GM18909 (cell line): ENCODE measurements around the gene AQP10.
A peak's percentile ranks its signal among the peaks of the same experiment; 100 is the strongest.
"Not testable (repeated sequence)": the region's sequence is repeated elsewhere in the genome, so short reads cannot be mapped to it uniquely, and the experiment has no call there.

Experiments
- ATAC-seq: cut with Tn5 transposase; IDR thresholded peaks from one replicate; pipeline ENCODE4 v1.9.1; 2021; ENCODE audit warnings: mild to moderate bottlenecking; ENCODE audit not compliant: unreplicated experiment, poor library complexity

AQP10 gene, protein sequence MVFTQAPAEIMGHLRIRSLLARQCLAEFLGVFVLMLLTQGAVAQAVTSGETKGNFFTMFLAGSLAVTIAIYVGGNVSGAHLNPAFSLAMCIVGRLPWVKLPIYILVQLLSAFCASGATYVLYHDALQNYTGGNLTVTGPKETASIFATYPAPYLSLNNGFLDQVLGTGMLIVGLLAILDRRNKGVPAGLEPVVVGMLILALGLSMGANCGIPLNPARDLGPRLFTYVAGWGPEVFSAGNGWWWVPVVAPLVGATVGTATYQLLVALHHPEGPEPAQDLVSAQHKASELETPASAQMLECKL

DNA sequence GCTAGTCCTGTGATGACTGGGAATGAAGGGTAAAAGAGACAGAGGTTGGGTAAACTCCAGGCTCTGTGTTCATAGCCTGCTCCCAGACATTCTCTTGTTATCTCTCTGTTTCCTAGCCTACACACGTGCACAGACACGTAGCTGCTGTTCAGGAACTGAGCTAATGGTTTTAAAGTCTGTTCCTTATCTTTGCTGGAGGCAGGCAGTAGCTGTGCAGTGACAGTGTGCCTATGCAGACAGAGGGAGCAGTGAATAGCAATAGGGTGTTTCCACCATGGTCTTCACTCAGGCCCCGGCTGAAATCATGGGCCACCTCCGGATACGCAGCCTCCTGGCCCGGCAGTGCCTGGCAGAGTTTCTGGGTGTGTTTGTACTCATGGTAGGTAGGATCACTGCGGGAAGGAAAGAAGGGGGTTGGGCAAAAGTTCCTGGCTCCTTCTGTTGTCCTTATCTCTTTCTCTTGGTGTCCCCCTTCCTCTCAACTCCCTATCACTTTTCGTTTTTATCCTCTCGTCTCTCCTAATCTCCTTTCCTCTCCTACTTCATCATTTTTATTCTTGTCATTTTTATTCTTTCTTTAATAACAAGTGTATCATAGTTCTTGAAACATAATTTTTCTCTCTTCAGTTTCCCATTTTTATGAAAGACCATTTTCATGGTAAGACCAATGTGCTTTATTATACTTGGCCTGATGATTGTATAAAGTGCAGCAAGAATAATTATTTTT is at the start of gene AQP10:
TSS of gene AQP10 (plus strand) at position 212 of the 727 bp plus-strand sequence. CDS start at position 275, 63 bp downstream.
- no peak for ATAC-seq

DNA sequence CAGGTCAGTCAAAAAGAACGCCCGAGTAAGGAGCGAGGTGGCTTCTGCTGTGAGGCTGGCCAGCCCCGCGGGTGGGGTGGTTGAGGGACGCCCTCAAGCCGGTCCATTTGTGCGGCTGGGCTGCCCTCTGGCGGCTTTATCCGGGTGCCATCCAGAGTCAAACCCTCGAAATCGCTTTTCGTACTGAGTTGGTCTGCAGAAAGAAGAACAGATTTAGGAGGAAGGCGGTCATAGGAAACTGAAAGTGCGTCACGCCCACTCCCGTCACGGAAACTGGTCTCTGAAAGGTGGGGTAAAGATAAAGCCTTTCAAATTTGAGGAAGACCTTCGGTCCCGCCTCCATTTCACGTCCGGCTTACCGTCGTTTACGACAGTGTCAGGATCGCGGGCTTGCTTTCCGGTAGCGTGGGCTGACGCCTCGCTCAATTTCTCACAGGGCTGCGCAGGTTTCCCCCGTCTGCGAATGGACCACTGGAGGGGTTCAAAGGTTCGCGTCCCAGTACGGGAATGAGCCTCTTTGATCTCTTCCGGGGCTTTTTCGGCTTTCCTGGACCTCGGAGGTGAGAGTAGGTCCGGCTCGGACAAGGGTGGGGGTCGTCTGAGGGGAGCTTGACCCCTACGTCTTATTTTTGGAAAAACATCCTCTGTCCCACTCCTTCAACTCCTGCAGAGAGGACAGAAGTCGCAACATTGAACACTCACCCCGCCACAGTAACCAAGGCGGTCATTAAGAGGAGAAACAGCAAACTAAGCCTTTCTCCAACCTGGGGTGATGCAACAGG is 48.5 kb upstream of the AQP10 start, which contains the start of gene HAX1:
TSS of gene HAX1 (plus strand) at position 413 of the 782 bp plus-strand sequence. CDS start at position 508, 95 bp downstream.
- peak; percentile 92 for ATAC-seq

DNA sequence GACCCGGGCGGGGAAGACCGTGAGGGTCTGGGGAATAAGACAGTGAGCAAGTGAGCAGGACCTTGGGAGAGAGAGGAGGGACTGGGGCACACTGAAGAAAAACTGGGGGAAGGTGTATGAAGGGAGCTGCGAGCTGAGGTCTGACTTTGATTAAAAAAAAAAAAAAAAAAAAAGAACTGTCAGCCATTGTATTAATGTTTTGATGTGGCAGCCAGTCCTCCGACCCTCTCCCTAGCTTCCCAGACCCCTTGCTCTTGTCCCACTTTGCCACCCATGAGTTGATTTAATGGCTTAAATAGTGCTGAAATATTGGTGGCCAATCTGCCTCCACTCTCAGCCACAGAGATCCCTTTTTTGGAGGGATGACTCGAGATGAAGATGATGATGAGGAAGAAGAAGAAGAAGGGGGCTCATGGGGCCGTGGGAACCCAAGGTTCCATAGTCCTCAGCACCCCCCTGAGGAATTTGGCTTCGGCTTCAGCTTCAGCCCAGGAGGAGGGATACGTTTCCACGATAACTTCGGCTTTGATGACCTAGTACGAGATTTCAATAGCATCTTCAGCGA is 47.8 kb upstream of the AQP10 start:
- ATAC-seq, result no peak

DNA sequence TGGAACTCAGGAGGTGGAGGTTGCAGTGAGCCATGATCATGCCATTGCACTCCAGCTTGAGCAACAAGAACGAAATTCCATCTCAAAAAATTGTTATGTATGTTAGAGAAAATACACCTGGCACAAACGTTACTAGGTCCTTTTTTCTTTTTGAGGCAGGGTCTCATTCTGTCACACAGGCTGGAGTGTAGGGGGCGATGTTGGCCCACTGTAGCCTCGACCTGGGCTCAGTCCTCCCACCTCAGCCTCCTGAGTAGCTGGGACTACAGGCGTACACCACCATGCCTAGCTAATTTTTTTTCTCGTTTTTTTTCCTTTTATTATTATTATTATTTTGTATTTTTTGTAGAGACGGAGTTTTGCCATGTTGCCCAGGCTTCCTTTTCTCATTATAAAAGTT is 44.1 kb upstream of the AQP10 start:
- no peak for ATAC-seq

DNA sequence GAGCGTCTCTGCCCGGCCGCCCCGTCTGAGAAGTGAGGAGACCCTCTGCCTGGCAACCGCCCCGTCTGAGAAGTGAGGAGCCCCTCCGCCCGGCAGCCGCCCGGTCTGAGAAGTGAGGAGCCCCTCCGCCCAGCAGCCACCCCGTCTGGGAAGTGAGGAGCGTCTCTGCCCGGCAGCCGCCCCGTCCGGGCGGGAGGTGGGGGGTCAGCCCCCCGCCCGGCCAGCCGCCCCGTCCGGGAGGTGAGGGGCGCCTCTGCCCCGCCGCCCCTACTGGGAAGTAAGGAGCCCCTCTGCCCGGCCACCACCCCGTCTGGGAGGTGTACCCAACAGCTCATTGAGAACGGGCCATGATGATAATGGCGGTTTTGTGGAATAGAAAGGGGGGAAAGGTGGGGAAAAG is 33.3 kb upstream of the AQP10 start:
- ATAC-seq, result not testable (repeated sequence)

DNA sequence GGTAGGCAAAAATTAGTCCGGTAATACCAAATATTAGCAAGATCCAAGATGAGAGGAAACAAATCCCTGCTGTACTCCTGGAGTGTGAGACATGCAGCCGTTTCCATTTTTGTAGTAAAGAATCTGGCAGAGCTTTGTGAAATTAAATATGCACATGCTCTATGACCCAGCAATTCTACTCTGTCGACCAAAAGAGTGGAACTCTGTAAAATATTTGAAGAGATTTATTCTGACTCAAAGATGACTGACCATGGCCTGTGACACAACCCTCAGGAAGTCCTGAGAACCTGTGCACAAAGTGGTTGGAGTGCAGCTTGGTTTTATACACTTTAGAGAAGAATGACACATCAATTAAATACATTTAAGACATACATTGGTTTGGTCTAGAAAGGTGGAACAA is 32.2 kb upstream of the AQP10 start:
- ATAC-seq, result no peak

DNA sequence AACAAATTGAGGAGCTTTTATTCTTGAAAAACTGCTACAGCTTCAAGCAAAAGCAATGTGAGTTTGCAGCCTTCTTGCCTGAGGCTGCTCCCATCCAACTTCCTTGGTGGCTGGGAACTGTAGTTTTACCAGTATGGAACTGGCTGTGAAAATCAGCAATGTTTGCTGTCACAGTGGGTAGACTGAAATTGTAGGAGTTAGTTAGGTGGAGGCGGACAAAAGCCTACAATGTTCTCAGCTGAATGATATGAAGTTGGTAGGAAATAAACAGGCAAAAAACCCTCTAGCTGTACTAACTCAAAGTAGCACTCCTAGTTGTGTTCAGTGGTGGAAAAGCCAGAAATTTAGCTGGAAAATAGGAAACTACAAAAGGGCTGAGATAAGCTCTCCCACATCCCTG is 30.0 kb upstream of the AQP10 start:
- ATAC-seq, result no peak

DNA sequence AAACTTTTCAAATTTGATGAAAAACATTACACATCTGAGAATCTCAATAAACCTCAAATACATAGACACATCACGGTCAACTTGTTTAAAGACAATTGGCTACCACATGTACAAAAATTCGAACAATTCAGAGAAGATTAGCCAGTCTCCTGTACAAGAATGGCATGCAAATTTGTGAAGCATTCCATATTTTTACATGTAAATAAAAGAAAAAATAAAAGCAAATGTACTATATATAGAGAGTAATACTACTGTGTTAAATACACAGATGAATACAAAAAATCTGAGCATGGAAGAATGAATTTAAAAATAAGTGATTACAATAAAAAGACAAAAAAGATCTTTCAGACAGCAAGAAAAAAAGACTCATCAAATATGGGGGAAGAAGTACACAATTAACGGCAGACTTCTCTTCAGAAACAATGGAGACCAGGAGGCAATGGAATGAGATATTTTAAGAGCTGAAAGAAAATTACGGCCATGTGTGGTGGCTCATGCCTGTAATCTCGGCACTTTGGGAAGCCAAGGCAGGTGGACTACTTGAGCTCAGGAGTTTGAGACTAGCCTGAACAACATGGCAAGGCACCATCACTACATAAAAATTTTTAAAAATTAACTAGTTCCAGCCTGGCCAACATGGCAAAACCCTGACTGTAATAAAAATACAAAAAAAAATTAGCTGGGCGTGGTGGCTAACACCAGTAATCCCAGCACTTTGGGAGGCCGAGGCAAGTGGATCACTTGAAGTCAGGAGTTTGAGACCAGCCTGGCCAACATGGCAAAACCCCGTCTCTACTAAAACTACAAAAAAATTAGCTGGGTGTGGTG is 25.3 kb upstream of the AQP10 start:
- no peak for ATAC-seq

DNA sequence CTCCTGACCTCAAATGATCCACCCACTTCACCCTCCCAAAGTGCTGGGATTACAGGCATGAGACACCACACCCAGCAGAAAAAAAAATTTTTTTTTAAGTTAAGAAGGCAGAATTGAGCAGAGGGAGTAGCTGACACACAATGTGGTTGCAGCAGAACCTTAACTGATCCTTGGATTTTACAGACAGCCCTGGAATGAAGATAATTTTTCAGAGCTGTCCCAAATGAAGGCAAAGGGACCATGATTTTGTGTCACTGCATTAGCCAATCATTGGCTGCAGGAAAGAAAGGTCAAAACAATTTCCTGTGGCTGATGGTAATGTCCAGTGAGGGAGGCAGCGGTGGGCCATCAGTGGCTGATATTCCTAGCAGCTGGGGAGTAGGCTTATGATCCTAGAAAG is 19.3 kb upstream of the AQP10 start:
- ATAC-seq, result no peak

DNA sequence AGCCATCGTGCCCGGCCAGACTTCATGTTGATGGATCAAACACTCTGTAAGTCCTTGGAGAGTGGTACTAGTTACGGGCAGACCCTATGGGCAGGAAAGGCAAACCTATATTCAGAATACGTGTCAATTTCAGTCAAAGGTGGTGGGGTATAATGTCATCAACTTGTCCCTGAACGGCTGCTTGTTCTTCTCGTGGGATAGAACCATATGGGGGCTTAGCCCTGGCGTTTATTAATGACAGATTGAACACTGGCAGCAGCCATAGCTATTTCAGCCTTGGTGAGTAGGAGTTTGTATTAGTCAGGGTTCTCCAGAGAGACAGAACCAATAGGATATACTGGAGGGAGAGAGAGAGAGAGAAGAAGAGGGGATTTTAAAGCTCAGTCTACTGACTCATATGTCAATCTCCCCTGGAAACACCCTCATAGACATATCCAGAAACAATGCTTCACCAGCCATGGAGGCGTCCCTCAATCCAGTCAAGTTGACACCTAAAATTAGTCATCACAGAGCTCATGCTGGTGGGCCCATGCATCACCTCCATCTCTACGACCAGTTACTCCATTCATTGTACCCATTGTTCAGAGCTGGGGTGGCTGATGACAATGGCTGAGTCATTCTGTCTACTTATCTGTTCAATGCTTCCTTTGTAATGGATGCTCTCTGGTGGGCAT is 16.1 kb upstream of the AQP10 start:
- ATAC-seq, result no peak

DNA sequence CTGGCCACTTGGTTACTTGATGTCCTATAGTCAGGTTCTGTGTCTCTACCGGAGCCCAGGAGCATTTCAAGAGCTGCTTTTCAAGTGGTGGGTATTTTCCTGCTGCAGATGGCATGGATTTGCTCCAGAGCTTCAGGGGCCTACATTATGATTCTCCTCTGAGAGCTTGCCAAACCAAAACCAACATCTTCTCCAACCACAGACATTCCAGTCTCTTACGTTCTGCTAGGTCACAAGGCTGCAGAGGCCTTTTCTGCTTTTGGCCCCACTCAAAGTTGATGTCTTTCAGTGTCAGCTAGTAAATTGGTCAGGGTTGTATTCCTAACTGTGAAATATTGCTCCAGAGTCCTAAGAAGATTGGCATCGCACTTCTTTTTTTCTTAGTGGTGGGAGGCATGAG is 14.7 kb upstream of the AQP10 start:
- no peak for ATAC-seq

DNA sequence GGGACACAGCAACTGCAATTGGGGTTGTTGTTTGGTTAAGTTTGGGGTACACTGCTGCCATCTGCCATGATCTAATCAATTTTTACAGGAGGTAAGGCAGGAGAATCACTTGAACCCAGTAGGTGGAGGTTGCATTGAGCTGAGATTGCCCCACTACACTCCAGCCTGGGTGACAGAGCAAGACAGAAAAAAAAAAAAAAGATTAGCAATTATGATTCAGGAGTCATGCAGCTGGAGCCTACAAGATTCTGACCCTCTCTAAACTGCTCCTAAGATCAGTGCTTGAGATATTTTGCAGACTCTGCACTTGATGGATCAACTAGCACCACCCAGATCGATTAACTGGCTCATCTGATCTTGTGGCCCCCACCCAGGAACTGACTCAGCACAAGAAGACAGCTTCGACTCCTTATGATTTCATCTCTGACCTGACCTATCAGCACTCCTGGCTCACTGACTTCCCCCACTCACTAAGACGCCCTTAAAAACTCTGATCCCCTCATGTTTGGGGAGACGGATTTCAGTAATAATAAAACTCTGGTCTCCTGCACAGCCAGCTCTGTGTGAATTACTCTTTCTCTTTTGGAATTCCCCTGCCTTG is 13.1 kb upstream of the AQP10 start:
- not testable (repeated sequence) for ATAC-seq

DNA sequence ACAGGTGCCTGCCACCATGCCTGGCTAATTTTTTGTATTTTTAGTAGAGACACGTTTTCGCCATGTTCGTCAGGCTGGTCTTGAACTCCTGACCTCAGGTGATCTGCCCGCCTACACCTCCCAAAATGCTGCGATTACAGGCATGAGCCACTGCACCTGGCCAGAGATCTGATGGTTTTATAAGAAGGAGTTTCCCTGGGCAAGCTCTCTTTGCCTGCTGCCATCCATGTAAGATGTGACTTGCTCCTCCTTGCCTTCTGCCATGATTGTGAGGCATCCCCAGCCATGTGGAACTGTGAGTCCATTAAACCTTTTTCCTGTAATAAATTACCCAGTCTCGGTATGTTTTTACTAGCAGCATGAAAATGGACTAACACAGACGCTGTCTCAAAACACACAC is 11.8 kb upstream of the AQP10 start:
- not testable (repeated sequence) for ATAC-seq

DNA sequence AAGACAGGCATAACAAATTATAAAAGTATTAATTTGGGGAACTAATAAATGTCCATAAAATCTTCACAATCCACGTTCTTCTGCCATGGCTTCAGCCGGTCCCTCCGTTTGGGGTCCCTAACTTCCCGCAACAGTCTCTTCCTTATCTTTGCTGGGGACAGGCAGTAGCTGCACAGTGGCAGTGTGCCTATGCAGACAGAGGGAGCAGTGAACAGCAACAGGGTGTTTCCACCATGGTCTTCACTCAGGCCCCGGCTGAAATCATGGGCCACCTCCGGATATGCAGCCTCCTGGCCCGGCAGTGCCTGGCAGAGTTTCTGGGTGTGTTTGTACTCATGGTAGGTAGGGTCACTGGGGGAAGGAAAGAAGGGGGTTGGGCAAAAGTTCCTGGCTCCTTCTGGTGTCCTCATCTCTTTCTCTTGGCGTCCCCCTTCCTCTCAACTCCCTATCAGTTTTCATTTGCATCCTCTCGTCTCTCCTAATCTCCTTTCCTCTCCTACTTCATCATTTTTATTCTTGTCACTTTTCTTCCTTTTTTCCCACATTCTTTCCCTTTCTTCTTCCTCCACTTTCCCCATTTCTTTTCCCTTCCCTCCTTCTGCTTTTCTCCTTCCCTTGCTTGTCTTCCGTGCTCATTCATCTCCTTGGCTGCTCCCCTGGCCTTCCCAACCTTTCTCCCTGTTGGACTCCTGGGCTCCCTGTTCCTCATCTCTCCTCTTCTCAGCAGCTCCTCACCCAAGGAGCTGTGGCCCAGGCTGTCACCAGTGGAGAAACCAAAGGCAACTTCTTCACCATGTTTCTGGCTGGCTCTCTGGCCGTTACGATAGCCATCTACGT is 8.4 kb upstream of the AQP10 start:
- not testable (repeated sequence) for ATAC-seq

DNA sequence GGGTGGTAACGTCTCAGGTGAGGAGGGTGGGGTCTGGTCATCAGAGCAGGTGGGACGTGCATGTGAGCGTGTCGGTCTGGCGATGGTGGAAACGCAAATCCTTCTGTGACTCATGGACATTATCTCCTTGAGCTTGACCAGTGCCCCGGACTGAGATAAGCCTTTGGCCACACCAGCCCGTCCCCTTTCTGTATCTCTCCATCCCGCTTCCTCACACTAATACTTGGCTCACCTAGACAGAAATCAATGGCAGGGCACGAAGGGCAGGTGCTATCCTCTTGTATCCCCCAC is 7.9 kb upstream of the AQP10 start:
- no peak for ATAC-seq

DNA sequence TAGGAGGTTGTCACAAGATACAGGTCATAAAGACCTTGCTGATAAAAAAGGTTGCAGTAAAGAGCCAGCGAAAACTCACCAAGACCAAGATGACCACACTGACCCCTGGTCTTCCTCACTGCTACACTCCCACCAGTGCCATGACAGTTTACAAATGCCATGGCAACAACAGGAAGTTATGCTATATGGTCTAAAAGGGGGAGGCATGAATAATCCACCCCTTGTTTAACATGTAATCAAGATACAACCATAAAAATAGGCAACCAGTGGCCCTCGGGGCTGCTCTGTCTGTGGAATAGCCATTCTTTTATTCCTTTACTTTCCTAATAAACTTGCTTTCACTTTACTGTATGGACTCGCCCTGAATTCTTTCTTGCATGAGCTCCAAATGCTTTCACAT is 6.7 kb upstream of the AQP10 start:
- ATAC-seq, result not testable (repeated sequence)

DNA sequence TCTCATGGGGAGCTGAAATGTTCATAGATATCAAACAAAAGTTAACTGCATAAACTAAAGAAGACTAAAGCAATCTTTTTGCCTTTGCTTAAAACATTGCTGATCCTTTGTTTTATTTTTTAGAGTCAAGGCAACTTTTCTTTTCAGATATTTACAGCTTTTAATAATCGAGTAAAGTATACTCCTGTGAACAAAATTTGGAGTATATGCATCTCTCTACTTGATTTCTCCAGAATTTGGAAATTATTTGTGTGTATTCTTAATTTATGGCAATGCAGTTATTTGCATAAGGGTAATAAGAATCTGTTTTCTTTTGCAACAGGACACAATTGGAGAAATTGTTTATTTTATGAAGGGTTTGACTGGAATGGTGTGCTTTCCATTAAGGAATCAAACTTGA is 4.2 kb upstream of the AQP10 start:
- ATAC-seq, result no peak

DNA sequence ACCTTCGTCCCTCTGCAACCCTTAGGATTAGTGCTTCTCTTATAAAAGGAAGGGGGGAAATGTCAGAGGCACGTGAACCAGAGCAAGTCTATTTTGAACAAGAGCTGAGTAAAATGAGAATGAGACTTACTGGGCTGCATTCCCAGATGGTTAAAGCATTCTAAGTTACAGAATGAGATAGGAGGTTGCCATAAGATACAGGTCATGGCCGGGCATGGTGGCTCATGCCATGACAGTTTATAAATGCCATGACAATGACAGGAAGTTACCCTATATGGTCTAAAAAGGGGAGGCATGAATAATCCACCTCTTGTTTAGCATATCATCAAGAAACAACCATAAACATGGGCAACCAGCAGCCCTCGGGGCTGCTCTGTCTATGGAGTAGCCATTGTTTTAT is 2.5 kb upstream of the AQP10 start:
- no peak for ATAC-seq
